HCT116 (cell line): ENCODE measurements around the gene PCDHB16.

Source experiments
- CTCF ChIP-seq, 3 experiments: fragments of 200-600 bp in 1 of 3; sonication (generic) in 1 of 3; IDR thresholded peaks in 2 of 3; conservative IDR thresholded peaks in 1 of 3; 2 replicates each; pipeline ENCODE4 v1.5.1; 2012 to 2017; ENCODE audit warnings: low read depth in 2 of 3, low read length in 2 of 3, antibody characterized with exemption in 1 of 3, borderline replicate concordance in 1 of 3, control low read depth in 1 of 3, mild to moderate bottlenecking in 1 of 3, mixed read lengths in 1 of 3, mixed run types in 1 of 3, moderate library complexity in 1 of 3; ENCODE audit not compliant: insufficient read depth in 1 of 3
- JUND ChIP-seq: IDR thresholded peaks from 2 replicates; pipeline ENCODE4 v1.6.1; 2012
- POLR2A ChIP-seq: IDR thresholded peaks from 2 replicates; pipeline ENCODE4 v1.7.0; 2011; ENCODE audit warnings: borderline replicate concordance; ENCODE audit not compliant: insufficient read depth, insufficient read length; ENCODE audit errors: extremely low read depth
- POLR2AphosphoS5 ChIP-seq: IDR thresholded peaks from 2 replicates; pipeline ENCODE4 v1.6.1; 2011; ENCODE audit warnings: mild to moderate bottlenecking, low read depth, low read length, moderate library complexity
- ZFX ChIP-seq: fragments of 450-650 bp; IDR thresholded peaks from 2 replicates; pipeline ENCODE4 v1.6.1; 2017

GRCh38 chr5:141135718-141136266, 46.4 kb upstream of the PCDHB16 start:
- no peak for TF ChIP-seq POLR2AphosphoS5
- no peak for TF ChIP-seq CTCF (IDR thresholded peaks at IDR 0.05 in 2 of 3, conservative IDR thresholded peaks at IDR 0.05 in 1 of 3; ENCODE audit: borderline replicate concordance in 1 of 3, insufficient read depth in 1 of 3, low read depth in 2 of 3, low read length in 2 of 3)
- no peak for TF ChIP-seq POLR2A
- no peak for TF ChIP-seq JUND
- TF ChIP-seq ZFX: no peak
